Fibroblast of mammary gland (primary cell): Measurements from ENCODE around the gene BORCS5.
A peak's percentile ranks its signal among the peaks of the same experiment; 100 is the strongest.
"Not testable (repeated sequence)": the region's sequence is repeated elsewhere in the genome, so short reads cannot be mapped to it uniquely, and the experiment has no call there.

ENCODE experiments used
- DNase-seq: peaks from one replicate; pipeline ENCODE4 v3.0.0-alpha.2; 2010; ENCODE audit warnings: low read depth
- H3K4me3 ChIP-seq: 2 replicates; pipeline ENCODE4 v1.5.1; 2011; ENCODE audit warnings: low read depth, mild to moderate bottlenecking, low read length, moderate library complexity; ENCODE audit not compliant: control insufficient read depth
- CTCF ChIP-seq: conservative IDR thresholded peaks from 2 replicates; pipeline ENCODE4 v1.5.1; 2011; ENCODE audit warnings: low read depth, low read length, inconsistent platforms; ENCODE audit not compliant: control insufficient read depth, insufficient read depth

BORCS5 gene

GRCh38 chr12:12336049-12336411 is 20.8 kb upstream of the BORCS5 start:
- TF ChIP-seq CTCF: no peak
- no peak overlapping the region for H3K4me3 ChIP-seq
- no peak for DNase-seq

DNA sequence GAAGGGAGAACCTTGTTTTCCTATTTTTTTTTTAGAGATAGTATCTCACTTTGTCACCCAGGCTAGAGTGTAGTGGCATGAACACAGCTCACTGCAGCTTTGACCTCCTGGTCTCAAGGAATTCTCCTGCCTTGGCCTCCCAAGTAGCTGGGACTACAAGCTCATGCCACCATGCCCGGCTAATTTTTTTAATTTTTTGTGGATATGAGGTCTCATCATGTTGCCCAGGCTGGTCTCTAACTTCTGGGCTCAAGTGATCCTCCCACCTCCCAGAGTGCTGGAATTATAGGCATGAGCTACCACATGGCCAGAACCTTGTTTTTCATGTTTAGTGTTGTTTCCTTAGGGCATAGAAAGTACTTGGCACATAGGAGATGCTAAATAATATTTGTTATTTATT is 20.4 kb upstream of the BORCS5 start:
- no peak for DNase-seq
- TF ChIP-seq CTCF: no peak
- H3K4me3 ChIP-seq: no peak overlapping the region

DNA sequence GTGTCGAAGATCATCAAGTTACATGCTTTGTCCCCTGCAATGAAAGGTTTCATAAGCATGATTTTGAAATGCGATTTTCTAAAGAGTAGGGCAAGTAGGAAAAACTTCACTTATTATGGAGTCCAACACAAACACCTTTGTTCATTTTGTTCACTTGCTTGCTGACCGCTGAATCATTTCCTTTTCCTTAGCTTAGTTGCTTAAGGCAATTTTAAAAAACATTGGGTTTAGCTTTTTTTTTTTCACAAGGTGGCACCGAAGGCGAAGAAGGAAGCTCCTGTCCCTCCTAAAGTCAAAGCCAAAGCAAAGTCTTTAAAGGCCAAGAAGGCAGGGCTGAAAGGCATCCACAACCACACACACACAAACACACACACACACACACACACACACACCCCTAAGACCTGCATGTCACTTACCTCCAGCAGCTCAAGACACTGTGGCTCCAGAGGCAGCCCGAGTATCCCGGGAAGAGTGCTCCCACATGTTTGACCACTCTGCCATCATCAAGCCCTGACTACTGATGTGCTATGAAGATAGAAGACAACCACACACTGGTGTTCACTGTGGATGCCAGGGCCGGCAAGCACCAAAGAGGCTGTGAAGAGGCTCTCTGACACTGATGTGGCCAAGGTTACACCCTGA is 18.2 kb upstream of the BORCS5 start:
- no peak for TF ChIP-seq CTCF
- H3K4me3 ChIP-seq: no peak overlapping the region
- DNase-seq: no peak

- DNase-seq: peak; percentile 20
- H3K4me3 ChIP-seq: peak within 1 kb of the TSS; percentile 63
- TF ChIP-seq CTCF: no peak
Observed at GRCh38 chr12:12349711-12350665, 6.9 kb upstream of the BORCS5 start, which contains the start of gene MANSC1. Gene MANSC1 (minus strand): TSS chr12:12350242. CDS start chr12:12343314, 6,928 bp downstream.

DNA sequence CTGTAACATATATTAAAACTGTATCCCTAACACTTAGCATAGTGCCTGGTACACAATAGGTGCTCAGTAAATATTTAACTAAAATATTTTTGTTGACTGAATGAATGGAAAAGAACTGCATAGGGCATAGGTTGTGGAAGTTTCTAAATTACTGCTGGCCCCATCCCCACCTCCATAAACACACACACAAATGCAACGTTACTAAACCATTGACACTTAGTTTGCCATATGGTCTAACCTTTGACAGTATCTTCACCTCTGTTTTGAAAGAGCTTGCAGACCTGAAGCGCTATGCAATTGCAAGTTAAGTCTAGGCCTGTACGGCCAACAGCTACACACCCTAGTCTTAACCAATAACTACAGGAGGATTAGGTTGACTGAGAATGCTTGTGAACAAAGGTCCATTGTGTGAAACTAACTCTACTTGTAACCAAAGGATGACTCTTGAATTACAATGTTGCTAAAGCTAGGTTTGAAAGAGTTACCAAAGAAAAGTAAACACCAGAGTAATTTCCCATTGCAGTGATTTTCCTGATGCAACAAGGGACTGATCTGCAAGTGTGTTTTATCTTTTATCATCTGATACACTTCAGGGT is 5.9 kb upstream of the BORCS5 start:
- DNase-seq: no peak
- no peak overlapping the region for H3K4me3 ChIP-seq
- no peak for TF ChIP-seq CTCF

- not testable (repeated sequence) for H3K4me3 ChIP-seq, DNase-seq
Observed at GRCh38 chr12:12351468-12352185, 5.3 kb upstream of the BORCS5 start.
